Vagina (tissue), 2 donors: Measurements from ENCODE around the gene KRTAP10-11.

Experiments
- POLR2A ChIP-seq, 2 donors: fragments of 450-650 bp; IDR thresholded peaks; one replicate each; pipeline ENCODE4 v1.6.1; 2017; ENCODE audit warnings: antibody characterized with exemption in 2 of 2, mild to moderate bottlenecking in 2 of 2, moderate library complexity in 2 of 2
- POLR2AphosphoS5 ChIP-seq, 2 donors: sonication (generic); formaldehyde crosslinking; IDR thresholded peaks; one replicate each; pipeline ENCODE4 v1.9.0; 2017; ENCODE audit warnings: antibody characterized with exemption in 2 of 2, mild to moderate bottlenecking in 2 of 2, low read depth in 1 of 2; ENCODE audit not compliant: insufficient read depth in 1 of 2
- TF ChIP-seq, protein P1 (sequence below), 3 experiments: fragments of 450-650 bp in 2 of 3; fragments of 200-600 bp in 1 of 3; sonication (generic) in 1 of 3; IDR thresholded peaks; one replicate each; pipeline ENCODE4 v1.5.1; 2017 to 2019; ENCODE audit warnings: antibody characterized with exemption in 3 of 3, mild to moderate bottlenecking in 2 of 3, moderate library complexity in 2 of 3

DNA sequence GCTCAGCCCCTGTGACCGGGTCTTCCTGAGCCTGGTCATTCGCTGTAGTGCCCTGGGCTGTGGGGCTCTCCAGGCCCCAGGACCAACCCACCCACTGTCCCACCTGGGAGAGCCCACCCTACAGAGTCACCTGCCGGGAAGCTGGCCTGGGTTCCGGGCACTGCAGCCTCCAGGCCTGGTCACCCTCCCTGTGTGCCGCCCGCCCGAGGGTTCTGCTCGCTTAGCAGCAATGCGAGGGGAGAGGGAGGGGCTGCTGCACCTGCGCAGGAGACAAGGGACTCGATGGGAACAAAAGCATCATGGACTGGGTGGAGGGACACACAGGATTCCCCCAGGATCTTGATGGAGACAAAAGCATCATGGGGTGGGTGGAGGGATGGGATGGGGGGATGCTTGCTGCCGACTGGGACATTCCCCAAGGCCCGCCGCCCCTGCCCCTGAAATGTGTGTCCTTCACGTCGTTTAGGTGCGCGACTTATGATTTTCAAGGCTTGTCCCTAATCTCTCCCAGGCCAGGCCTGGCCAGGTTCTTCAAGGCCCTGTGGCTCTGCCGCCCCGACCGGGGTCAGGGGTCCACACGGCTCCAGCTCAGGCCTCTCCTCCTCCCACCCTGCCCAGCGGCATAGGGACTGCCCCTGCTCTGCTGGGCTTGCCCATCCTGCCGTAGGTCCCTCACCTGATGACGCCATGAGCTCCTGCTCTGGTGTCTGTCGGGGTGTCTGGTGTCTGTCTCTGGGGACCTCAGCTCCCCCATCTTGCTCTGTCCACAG lies 32.6 kb upstream of the KRTAP10-11 start:
- TF ChIP-seq, protein P1, sequence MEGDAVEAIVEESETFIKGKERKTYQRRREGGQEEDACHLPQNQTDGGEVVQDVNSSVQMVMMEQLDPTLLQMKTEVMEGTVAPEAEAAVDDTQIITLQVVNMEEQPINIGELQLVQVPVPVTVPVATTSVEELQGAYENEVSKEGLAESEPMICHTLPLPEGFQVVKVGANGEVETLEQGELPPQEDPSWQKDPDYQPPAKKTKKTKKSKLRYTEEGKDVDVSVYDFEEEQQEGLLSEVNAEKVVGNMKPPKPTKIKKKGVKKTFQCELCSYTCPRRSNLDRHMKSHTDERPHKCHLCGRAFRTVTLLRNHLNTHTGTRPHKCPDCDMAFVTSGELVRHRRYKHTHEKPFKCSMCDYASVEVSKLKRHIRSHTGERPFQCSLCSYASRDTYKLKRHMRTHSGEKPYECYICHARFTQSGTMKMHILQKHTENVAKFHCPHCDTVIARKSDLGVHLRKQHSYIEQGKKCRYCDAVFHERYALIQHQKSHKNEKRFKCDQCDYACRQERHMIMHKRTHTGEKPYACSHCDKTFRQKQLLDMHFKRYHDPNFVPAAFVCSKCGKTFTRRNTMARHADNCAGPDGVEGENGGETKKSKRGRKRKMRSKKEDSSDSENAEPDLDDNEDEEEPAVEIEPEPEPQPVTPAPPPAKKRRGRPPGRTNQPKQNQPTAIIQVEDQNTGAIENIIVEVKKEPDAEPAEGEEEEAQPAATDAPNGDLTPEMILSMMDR (IDR thresholded peaks at IDR 0.05) = no peak
- TF ChIP-seq POLR2A (IDR thresholded peaks at IDR 0.05) = no peak
- no peak for TF ChIP-seq POLR2AphosphoS5 (IDR thresholded peaks at IDR 0.05; ENCODE audit: insufficient read depth in 1 of 2, low read depth in 1 of 2)
